GM23338 (cell line): ENCODE results near the gene RPS19BP1.
"Not testable (repeated sequence)": the region's sequence is repeated elsewhere in the genome, so short reads cannot be mapped to it uniquely, and the experiment has no call there.

Source experiments
- CREB1 ChIP-seq: fragments of 250-450 bp; sonication (Bioruptor Pico); IDR thresholded peaks from 2 replicates; pipeline ENCODE4 v1.5.0; 2020; ENCODE audit warnings: low read depth, mild to moderate bottlenecking, moderate library complexity
- CTCF ChIP-seq, 2 experiments: fragments of 200-600 bp in 1 of 2; sonication (generic) in 1 of 2; conservative IDR thresholded peaks; 2 replicates each; pipeline versions ENCODE4 v1.5.1 to v1.6.1; 2016 to 2017; ENCODE audit warnings: antibody characterized with exemption in 2 of 2, low read depth in 2 of 2, mild to moderate bottlenecking in 2 of 2, moderate library complexity in 1 of 2
- ETS1 ChIP-seq: IDR thresholded peaks from 2 replicates; pipeline ENCODE4 v1.6.1; 2016; ENCODE audit warnings: antibody characterized with exemption
- EZH2 ChIP-seq: fragments of 200-600 bp; sonication (generic); IDR thresholded peaks from one replicate; pipeline ENCODE4 v1.8.0; 2017; ENCODE audit warnings: antibody characterized with exemption, mild to moderate bottlenecking, low read depth; ENCODE audit not compliant: unreplicated experiment
- EZH2phosphoT487 ChIP-seq: fragments of 200-600 bp; sonication (generic); IDR thresholded peaks from one replicate; pipeline ENCODE4 v1.8.1; 2018; ENCODE audit warnings: antibody characterized with exemption; ENCODE audit not compliant: unreplicated experiment
- JUNB ChIP-seq: IDR thresholded peaks from one replicate; pipeline ENCODE4 v1.6.1; 2016; ENCODE audit warnings: antibody characterized with exemption; ENCODE audit not compliant: unreplicated experiment
- NANOG ChIP-seq: IDR thresholded peaks from 2 replicates; pipeline ENCODE4 v1.6.1; 2016; ENCODE audit warnings: antibody characterized with exemption, borderline replicate concordance
- POLR2AphosphoS5 ChIP-seq: IDR thresholded peaks from 2 replicates; pipeline ENCODE4 v1.6.1; 2016; ENCODE audit warnings: antibody characterized with exemption, low read depth
- STAT1 ChIP-seq: IDR thresholded peaks from one replicate; pipeline ENCODE4 v1.6.1; 2016; ENCODE audit warnings: antibody characterized with exemption; ENCODE audit not compliant: unreplicated experiment
- ZNF114 ChIP-seq: fragments of 250-450 bp; sonication (Bioruptor Pico); IDR thresholded peaks from 2 replicates; pipeline ENCODE4 v1.5.0; 2020; ENCODE audit warnings: mild to moderate bottlenecking, moderate library complexity
- ZNF331 ChIP-seq: fragments of 250-450 bp; sonication (Bioruptor Pico); IDR thresholded peaks from 2 replicates; pipeline ENCODE4 v1.5.0; 2020; ENCODE audit warnings: low read depth, mild to moderate bottlenecking, moderate library complexity
- TF ChIP-seq, protein P1 (sequence below): IDR thresholded peaks from one replicate; pipeline ENCODE4 v1.6.1; 2018; ENCODE audit warnings: antibody characterized with exemption; ENCODE audit not compliant: unreplicated experiment
- TF ChIP-seq, protein P2 (sequence below): fragments of 250-450 bp; sonication (Bioruptor Pico); IDR thresholded peaks from 2 replicates; pipeline ENCODE4 v1.5.0; 2020; ENCODE audit warnings: mild to moderate bottlenecking, moderate library complexity

GRCh38 chr22:39521106-39521885 lies 11.3 kb downstream of the RPS19BP1 start:
- TF ChIP-seq EZH2; POLR2AphosphoS5; CTCF (conservative IDR thresholded peaks at IDR 0.05; ENCODE audit: low read depth in 2 of 2); EZH2phosphoT487; STAT1; JUNB; CREB1 (CRISPR knock-in tag); ETS1; ZNF114 (CRISPR knock-in tag); ZNF331; NANOG: not testable (repeated sequence)
- TF ChIP-seq, protein P1, sequence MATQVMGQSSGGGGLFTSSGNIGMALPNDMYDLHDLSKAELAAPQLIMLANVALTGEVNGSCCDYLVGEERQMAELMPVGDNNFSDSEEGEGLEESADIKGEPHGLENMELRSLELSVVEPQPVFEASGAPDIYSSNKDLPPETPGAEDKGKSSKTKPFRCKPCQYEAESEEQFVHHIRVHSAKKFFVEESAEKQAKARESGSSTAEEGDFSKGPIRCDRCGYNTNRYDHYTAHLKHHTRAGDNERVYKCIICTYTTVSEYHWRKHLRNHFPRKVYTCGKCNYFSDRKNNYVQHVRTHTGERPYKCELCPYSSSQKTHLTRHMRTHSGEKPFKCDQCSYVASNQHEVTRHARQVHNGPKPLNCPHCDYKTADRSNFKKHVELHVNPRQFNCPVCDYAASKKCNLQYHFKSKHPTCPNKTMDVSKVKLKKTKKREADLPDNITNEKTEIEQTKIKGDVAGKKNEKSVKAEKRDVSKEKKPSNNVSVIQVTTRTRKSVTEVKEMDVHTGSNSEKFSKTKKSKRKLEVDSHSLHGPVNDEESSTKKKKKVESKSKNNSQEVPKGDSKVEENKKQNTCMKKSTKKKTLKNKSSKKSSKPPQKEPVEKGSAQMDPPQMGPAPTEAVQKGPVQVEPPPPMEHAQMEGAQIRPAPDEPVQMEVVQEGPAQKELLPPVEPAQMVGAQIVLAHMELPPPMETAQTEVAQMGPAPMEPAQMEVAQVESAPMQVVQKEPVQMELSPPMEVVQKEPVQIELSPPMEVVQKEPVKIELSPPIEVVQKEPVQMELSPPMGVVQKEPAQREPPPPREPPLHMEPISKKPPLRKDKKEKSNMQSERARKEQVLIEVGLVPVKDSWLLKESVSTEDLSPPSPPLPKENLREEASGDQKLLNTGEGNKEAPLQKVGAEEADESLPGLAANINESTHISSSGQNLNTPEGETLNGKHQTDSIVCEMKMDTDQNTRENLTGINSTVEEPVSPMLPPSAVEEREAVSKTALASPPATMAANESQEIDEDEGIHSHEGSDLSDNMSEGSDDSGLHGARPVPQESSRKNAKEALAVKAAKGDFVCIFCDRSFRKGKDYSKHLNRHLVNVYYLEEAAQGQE: not testable (repeated sequence)
- TF ChIP-seq, protein P2, sequence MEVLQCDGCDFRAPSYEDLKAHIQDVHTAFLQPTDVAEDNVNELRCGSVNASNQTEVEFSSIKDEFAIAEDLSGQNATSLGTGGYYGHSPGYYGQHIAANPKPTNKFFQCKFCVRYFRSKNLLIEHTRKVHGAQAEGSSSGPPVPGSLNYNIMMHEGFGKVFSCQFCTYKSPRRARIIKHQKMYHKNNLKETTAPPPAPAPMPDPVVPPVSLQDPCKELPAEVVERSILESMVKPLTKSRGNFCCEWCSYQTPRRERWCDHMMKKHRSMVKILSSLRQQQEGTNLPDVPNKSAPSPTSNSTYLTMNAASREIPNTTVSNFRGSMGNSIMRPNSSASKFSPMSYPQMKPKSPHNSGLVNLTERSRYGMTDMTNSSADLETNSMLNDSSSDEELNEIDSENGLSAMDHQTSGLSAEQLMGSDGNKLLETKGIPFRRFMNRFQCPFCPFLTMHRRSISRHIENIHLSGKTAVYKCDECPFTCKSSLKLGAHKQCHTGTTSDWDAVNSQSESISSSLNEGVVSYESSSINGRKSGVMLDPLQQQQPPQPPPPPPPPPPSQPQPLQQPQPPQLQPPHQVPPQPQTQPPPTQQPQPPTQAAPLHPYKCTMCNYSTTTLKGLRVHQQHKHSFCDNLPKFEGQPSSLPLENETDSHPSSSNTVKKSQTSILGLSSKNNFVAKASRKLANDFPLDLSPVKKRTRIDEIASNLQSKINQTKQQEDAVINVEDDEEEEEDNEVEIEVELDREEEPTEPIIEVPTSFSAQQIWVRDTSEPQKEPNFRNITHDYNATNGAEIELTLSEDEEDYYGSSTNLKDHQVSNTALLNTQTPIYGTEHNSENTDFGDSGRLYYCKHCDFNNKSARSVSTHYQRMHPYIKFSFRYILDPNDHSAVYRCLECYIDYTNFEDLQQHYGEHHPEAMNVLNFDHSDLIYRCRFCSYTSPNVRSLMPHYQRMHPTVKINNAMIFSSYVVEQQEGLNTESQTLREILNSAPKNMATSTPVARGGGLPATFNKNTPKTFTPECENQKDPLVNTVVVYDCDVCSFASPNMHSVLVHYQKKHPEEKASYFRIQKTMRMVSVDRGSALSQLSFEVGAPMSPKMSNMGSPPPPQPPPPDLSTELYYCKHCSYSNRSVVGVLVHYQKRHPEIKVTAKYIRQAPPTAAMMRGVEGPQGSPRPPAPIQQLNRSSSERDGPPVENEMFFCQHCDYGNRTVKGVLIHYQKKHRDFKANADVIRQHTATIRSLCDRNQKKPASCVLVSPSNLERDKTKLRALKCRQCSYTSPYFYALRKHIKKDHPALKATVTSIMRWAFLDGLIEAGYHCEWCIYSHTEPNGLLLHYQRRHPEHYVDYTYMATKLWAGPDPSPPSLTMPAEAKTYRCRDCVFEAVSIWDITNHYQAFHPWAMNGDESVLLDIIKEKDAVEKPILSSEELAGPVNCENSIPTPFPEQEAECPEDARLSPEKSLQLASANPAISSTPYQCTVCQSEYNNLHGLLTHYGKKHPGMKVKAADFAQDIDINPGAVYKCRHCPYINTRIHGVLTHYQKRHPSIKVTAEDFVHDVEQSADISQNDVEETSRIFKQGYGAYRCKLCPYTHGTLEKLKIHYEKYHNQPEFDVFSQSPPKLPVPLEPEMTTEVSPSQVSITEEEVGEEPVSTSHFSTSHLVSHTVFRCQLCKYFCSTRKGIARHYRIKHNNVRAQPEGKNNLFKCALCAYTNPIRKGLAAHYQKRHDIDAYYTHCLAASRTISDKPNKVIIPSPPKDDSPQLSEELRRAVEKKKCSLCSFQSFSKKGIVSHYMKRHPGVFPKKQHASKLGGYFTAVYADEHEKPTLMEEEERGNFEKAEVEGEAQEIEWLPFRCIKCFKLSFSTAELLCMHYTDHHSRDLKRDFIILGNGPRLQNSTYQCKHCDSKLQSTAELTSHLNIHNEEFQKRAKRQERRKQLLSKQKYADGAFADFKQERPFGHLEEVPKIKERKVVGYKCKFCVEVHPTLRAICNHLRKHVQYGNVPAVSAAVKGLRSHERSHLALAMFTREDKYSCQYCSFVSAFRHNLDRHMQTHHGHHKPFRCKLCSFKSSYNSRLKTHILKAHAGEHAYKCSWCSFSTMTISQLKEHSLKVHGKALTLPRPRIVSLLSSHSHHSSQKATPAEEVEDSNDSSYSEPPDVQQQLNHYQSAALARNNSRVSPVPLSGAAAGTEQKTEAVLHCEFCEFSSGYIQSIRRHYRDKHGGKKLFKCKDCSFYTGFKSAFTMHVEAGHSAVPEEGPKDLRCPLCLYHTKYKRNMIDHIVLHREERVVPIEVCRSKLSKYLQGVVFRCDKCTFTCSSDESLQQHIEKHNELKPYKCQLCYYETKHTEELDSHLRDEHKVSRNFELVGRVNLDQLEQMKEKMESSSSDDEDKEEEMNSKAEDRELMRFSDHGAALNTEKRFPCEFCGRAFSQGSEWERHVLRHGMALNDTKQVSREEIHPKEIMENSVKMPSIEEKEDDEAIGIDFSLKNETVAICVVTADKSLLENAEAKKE (CRISPR knock-in tag): not testable (repeated sequence)
